ENCODE data around the gene DTX4.

The DTX4 gene

DNA sequence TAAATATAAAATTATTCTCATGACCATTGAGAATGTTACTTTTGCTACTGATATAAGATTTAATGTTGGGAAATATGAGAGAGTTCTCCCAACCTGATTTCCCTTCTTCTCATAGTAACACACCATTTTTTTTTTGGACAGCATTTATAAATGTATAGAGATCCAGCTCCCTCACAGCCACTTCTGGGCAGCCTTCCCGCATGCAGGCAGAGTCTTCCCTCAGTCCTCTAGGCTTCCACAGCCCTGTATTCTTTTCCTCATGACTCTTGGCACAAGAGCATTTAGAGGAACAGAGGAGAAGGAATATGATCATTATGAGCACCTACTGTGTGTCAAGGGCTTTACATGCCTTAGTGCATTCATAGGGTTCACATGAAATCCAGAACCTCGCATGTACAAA is 9.0 kb downstream of the DTX4 start:
- no peak for DNase-seq (ENCODE audit: low read depth)
- H3K4me3 ChIP-seq (replicated peaks; ENCODE audit: low read depth, low read length) = no peak overlapping the region
- TF ChIP-seq, protein P1, sequence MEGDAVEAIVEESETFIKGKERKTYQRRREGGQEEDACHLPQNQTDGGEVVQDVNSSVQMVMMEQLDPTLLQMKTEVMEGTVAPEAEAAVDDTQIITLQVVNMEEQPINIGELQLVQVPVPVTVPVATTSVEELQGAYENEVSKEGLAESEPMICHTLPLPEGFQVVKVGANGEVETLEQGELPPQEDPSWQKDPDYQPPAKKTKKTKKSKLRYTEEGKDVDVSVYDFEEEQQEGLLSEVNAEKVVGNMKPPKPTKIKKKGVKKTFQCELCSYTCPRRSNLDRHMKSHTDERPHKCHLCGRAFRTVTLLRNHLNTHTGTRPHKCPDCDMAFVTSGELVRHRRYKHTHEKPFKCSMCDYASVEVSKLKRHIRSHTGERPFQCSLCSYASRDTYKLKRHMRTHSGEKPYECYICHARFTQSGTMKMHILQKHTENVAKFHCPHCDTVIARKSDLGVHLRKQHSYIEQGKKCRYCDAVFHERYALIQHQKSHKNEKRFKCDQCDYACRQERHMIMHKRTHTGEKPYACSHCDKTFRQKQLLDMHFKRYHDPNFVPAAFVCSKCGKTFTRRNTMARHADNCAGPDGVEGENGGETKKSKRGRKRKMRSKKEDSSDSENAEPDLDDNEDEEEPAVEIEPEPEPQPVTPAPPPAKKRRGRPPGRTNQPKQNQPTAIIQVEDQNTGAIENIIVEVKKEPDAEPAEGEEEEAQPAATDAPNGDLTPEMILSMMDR (IDR thresholded peaks at IDR 0.05; ENCODE audit: low read length, missing control alignments) = no peak

DNA sequence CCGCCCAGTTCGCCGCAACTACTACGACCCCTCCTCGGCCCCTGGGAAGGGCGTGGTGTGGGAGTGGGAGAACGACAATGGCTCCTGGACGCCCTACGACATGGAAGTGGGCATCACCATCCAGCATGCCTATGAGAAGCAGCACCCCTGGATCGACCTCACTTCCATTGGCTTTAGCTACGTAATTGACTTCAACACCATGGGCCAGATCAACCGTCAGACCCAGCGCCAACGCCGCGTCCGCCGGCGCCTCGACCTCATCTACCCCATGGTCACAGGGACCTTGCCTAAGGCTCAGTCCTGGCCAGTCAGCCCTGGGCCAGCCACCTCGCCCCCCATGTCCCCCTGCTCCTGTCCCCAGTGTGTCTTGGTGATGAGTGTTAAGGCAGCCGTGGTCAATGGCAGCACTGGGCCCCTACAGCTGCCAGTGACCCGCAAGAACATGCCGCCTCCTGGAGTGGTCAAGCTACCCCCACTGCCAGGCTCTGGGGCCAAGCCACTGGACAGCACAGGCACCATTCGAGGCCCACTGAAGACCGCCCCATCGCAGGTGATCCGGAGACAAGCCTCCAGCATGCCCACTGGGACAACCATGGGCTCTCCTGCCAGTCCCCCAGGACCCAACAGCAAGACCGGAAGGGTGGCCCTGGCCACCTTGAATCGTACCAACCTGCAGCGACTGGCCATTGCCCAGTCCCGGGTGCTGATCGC is 10.0 kb downstream of the DTX4 start:
- H3K4me3 ChIP-seq (replicated peaks; ENCODE audit: low read depth, low read length) = no peak overlapping the region
- DNase-seq (ENCODE audit: low read depth) = no peak
- TF ChIP-seq, protein P1 (IDR thresholded peaks at IDR 0.05; ENCODE audit: low read length, missing control alignments) = no peak

DNA sequence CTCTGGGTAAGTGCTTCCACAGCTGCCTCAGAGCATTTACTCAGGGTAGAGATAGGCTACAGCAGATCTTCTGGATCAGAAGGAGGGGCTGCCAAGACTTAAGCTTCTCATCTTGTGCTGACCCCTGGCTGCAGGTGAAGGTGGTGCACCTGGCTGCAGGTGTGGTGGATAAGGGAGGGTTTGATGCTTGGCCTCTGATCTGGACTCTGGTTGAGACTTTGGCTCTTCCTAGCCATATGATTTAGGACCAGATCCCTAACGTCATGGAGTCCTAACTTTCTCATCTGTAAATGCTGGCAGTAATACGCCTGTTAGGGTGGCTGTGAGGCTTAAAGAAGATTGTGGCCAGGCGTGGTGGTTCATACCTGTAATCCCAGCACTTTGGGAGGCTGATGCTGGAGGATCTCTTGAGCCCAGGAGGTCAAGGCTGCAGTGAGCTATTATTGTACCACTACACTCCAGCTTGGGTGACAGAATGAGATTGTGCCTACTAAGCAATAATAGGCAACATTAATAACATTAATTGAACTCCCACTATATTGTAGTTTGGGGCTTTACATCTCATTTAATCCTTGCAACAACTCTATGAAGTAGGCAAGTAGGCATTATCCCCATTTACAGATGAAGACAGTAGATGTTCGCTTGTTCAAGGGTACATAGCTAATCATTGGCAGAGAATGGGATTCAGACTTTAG is 10.7 kb downstream of the DTX4 start:
- DNase-seq (ENCODE audit: low read depth) = no peak
- TF ChIP-seq, protein P1 (IDR thresholded peaks at IDR 0.05; ENCODE audit: low read length, missing control alignments) = peak; percentile 12
- H3K4me3 ChIP-seq (replicated peaks; ENCODE audit: low read depth, low read length) = no peak overlapping the region

DNA sequence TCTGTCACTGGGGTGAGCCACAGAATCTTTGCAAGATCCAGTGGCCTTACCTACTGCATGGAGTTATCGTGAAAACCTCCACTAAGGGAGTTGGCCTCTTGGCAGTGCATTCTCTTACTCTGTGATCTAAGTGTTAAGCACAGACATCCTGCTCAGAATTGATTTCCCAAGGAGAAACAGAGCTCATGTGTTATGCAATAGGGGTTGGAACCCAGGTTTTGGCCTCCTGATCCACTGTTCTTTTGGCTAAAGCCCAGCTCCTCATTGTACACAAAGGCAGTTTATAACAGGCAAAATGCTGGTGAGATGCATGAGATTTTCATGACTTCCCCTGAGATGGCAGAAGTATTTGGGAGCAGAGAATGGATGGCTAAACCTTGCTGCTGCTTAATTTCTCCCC is 11.8 kb downstream of the DTX4 start:
- TF ChIP-seq, protein P1 (IDR thresholded peaks at IDR 0.05; ENCODE audit: low read length, missing control alignments) = no peak

DNA sequence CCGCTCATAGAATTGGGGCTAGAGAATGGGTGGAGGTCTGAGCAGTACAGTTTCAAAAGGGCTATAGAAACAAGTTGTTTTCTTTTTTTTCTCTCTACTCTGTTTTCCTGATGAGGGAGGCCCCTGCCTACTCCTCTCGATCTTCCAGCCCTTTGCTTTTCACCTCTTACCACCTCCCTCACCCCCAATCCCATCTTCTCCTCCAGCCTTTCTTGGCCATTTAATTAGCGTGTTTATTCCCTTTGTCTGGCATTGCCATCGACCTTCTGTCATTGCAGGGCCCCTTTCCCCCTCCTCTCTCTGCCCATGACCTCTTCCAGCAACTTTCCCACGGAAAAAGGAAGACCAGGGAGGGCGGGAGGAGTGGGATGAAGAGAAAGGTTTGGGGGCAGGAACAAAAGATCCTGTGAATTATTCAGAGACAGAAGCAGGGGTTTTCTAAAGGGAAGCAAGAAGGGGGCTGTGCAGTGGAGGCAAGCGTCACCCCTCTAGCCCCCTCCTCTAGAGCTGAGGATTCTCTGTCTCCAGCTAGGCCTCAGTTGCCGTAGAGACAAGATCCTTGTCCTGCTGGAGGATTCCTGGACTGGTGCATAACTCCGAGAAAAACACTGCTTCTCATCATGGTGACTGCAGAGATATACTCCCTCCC is 12.9 kb downstream of the DTX4 start:
- DNase-seq (ENCODE audit: low read depth) = no peak
- no peak overlapping the region for H3K4me3 ChIP-seq (replicated peaks; ENCODE audit: low read depth, low read length)
- TF ChIP-seq, protein P1 (IDR thresholded peaks at IDR 0.05; ENCODE audit: low read length, missing control alignments) = no peak

More for the DNA sequence above, 11.8 kb downstream of the DTX4 start:
- no peak overlapping the region for H3K4me3 ChIP-seq (replicated peaks; ENCODE audit: low read depth, low read length)
- DNase-seq (ENCODE audit: low read depth) = peak; percentile 88

DNA sequence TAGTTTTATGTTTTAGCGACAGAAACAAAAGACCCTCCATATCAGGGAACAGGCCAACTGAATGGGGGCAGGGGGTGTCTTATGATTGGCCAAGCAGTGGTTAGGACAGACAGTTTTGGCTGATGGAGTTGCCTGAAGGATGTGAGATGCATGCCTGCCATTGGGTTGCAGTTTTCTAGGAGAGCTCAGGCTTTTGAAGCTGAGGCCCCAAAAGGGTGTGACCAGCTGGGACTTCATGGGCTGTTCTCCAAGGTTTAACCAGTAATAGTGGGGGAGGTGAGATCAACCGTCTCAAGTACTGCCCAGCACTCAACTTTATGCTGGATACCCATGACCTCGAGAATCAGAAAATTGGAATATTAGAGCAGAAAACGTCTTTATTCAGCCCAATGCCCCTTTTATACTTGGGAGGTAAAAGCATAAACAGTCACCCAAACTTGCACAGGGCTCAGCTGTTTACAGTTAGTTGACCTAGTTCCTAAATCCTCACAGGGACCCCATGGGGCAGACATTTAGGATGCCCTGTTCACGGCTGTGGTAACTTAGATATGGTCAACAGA is 13.5 kb downstream of the DTX4 start:
- peak; percentile 30 for DNase-seq (ENCODE audit: low read depth)
- TF ChIP-seq, protein P1 (IDR thresholded peaks at IDR 0.05; ENCODE audit: low read length, missing control alignments) = no peak
- no peak overlapping the region for H3K4me3 ChIP-seq (replicated peaks; ENCODE audit: low read depth, low read length)

Data from fibroblast of pulmonary artery (primary cell).